ENCODE results near the gene NDST1. TPM values are rescaled to one million over a fixed set of nuclear protein-coding genes. Genes with fewer than 3 reads are reported as not detected.

The NDST1 gene
- total RNA-seq, 2 experiments from 2014 or later = 2.9 to 3.3 TPM

GRCh38 chr5:150604894-150605440 lies 97.0 kb downstream of the NDST1 start:
- no peak for DNase-seq
- intact Hi-C loops (cut with micrococcal nuclease) = no loop called here
- Mint-ChIP-seq H3K9me3 (no peaks in the 10 kb centered on the region), H3K27ac (no peak overlapping the region), H3K27me3 (no peaks in the 10 kb centered on the region), H3K36me3 (ENCODE audit: low read depth) (no peaks in the 10 kb centered on the region), H3K4me1 (ENCODE audit: low read depth) (no peaks in the 10 kb centered on the region), H3K4me3 (no peak overlapping the region)
- ATAC-seq = no peak
- ChIA-PET POLR2A (no interaction called here), CTCF (no interaction called here)
- TF ChIP-seq, protein P1, sequence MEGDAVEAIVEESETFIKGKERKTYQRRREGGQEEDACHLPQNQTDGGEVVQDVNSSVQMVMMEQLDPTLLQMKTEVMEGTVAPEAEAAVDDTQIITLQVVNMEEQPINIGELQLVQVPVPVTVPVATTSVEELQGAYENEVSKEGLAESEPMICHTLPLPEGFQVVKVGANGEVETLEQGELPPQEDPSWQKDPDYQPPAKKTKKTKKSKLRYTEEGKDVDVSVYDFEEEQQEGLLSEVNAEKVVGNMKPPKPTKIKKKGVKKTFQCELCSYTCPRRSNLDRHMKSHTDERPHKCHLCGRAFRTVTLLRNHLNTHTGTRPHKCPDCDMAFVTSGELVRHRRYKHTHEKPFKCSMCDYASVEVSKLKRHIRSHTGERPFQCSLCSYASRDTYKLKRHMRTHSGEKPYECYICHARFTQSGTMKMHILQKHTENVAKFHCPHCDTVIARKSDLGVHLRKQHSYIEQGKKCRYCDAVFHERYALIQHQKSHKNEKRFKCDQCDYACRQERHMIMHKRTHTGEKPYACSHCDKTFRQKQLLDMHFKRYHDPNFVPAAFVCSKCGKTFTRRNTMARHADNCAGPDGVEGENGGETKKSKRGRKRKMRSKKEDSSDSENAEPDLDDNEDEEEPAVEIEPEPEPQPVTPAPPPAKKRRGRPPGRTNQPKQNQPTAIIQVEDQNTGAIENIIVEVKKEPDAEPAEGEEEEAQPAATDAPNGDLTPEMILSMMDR (IDR thresholded peaks at IDR 0.05) = no peak

GRCh38 chr5:150605546-150605945 lies 97.6 kb downstream of the NDST1 start:
- DNase-seq (no peak), ATAC-seq (no peak)
- ChIA-PET CTCF (no interaction called here), POLR2A (no interaction called here)
- intact Hi-C loops (cut with micrococcal nuclease) = no loop called here
- H3K9me3 Mint-ChIP-seq = no peaks in the 10 kb centered on the region
- H3K27ac Mint-ChIP-seq = no peak overlapping the region
- no peaks in the 10 kb centered on the region for H3K4me1 Mint-ChIP-seq (ENCODE audit: low read depth)
- H3K4me3 Mint-ChIP-seq = no peak overlapping the region
- TF ChIP-seq, protein P1 (IDR thresholded peaks at IDR 0.05) = no peak
- H3K36me3 Mint-ChIP-seq (ENCODE audit: low read depth) = no peaks in the 10 kb centered on the region
- H3K27me3 Mint-ChIP-seq = no peaks in the 10 kb centered on the region

DNA sequence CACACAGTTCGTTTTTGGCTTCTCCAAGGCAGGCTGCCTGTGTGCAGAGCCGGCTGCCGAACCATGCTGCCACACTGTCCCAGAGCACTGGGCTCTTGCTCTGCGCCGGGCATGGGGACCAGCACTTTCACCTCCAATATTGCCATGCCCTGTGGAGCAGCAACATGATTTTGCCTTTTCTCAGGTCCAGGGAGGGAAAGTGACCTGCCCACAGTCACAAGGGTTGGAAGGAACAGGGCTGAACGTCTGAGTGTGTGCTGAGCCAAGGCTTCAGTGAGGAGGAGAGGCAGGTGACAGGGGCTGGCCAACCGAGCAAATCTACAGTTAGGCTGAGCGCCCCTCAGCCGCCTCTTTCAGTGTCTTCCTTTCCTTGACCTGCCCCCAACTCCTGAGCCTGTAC lies 98.5 kb downstream of the NDST1 start:
- Mint-ChIP-seq H3K4me3 (no peak overlapping the region), H3K27ac (no peak overlapping the region), H3K36me3 (ENCODE audit: low read depth) (no peaks in the 10 kb centered on the region), H3K27me3 (no peaks in the 10 kb centered on the region), H3K4me1 (ENCODE audit: low read depth) (no peaks in the 10 kb centered on the region), H3K9me3 (no peaks in the 10 kb centered on the region)
- ChIA-PET CTCF (no interaction called here), POLR2A (no interaction called here)
- intact Hi-C loops (cut with micrococcal nuclease) = no loop called here
- ATAC-seq (no peak), DNase-seq (no peak)
- TF ChIP-seq, protein P1 (IDR thresholded peaks at IDR 0.05) = no peak

DNA sequence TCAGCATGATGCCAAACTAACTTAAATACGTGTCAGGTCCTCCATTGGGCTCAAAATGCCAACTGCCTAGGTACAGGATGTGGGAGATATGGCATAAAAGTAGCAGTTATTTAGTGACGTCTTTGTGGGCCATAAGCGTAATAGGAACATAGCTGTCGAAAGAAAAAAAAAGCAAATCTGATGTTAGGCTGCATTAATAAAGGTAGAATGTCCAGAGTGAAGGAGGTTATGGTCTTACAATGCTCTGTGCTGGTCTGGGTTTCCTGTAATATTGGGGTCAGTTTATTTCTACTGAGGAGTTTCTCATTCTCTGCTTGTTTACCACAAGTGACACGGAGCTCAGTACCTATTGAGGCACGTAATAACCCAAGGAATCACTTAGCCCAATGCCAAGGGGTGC lies 99.2 kb downstream of the NDST1 start:
- no peaks in the 10 kb centered on the region for H3K36me3 Mint-ChIP-seq (ENCODE audit: low read depth)
- no peaks in the 10 kb centered on the region for H3K9me3 Mint-ChIP-seq
- TF ChIP-seq, protein P1 (IDR thresholded peaks at IDR 0.05) = no peak
- no peak for ATAC-seq
- no peaks in the 10 kb centered on the region for H3K4me1 Mint-ChIP-seq (ENCODE audit: low read depth)
- DNase-seq = no peak
- no peaks in the 10 kb centered on the region for H3K27me3 Mint-ChIP-seq
- intact Hi-C loops (cut with micrococcal nuclease) = no loop called here
- H3K4me3 Mint-ChIP-seq = no peak overlapping the region
- POLR2A ChIA-PET = interaction anchor here (0.6 kb wide), 1 partner anchor 84 kb away, joined by 3 read pairs; no protein-coding TSS in a partner anchor
- CTCF ChIA-PET = no interaction called here
- H3K27ac Mint-ChIP-seq = no peak overlapping the region

Other genes with a start within 250 kb of the NDST1 start
- not detected for gene CAMK2A, start 218.4 kb upstream of the NDST1 start, total RNA-seq
- gene ARSI, start 205.2 kb upstream of the NDST1 start, total RNA-seq = not detected
- gene TCOF1, start 150.4 kb upstream of the NDST1 start, total RNA-seq = 100 to 1,000 TPM; 114 to 117 TPM
- gene CD74, start 95.2 kb upstream of the NDST1 start, total RNA-seq = 100 to 1,000 TPM; 277 to 282 TPM
- 1,000 to 10,000 TPM; 3,542 to 3,651 TPM for gene RPS14, start 58.4 kb upstream of the NDST1 start, total RNA-seq
- gene SYNPO, start 132.5 kb downstream of the NDST1 start, total RNA-seq = under 1 TPM; 0.18 to 0.22 TPM
- gene MYOZ3, start 153.1 kb downstream of the NDST1 start, total RNA-seq = under 1 TPM; 0.11 to 0.20 TPM
- gene RBM22, start 192.9 kb downstream of the NDST1 start, total RNA-seq = 10 to 100 TPM; 53.1 to 59.7 TPM

Data from activated CD8-positive, alpha-beta T cell treated with anti-CD3 and anti-CD28 coated beads for 36 hours (primary cell).